Activated T-helper 17 cell treated with anti-CD3 and anti-CD28 coated beads, Interleukin-2, amount 50 U/mL, for 72 hours (primary cell): ENCODE measurements around the gene FLT3. TPM values are rescaled to one million over a fixed set of nuclear protein-coding genes. Genes with fewer than 3 reads are reported as not detected.

Experiments
- ATAC-seq: fragments of 150-1000 bp; cut with Tn5 transposase; replicated peaks from 2 replicates; pipeline ENCODE4 v1.10.0; 2021; ENCODE audit warnings: mild to moderate bottlenecking, moderate library complexity
- H3K27ac Mint-ChIP-seq: one replicate; pipeline ENCODE4 v1.8.0; 2022; ENCODE audit warnings: mixed read lengths
- H3K27me3 Mint-ChIP-seq: one replicate; pipeline ENCODE4 v1.8.0; 2022; ENCODE audit warnings: mixed read lengths
- H3K36me3 Mint-ChIP-seq: one replicate; pipeline ENCODE4 v1.8.0; 2022; ENCODE audit warnings: low read depth, mild to moderate bottlenecking, mixed read lengths
- H3K4me1 Mint-ChIP-seq: one replicate; pipeline ENCODE4 v1.8.0; 2022; ENCODE audit warnings: mixed read lengths
- H3K4me3 Mint-ChIP-seq: one replicate; pipeline ENCODE4 v1.8.0; 2022; ENCODE audit warnings: mild to moderate bottlenecking, mixed read lengths
- H3K9me3 Mint-ChIP-seq: one replicate; pipeline ENCODE4 v1.8.0; 2022; ENCODE audit warnings: mixed read lengths
- total RNA-seq, 2 donors: library from RNA; stranded (reverse); gene quantifications; one replicate each; pipeline ENCODE4 v1.2.3, GENCODE V29; 2022

The FLT3 gene
- total RNA-seq, 2 donors from 2014 or later, result not detected

- H3K27me3 Mint-ChIP-seq, result peaks cover 65% of the 10 kb centered on the region
- no peak overlapping the region for H3K27ac Mint-ChIP-seq
- H3K9me3 Mint-ChIP-seq, result no peaks in the 10 kb centered on the region
- no peak overlapping the region for H3K4me3 Mint-ChIP-seq
- no peaks in the 10 kb centered on the region for H3K4me1 Mint-ChIP-seq
- no peaks in the 10 kb centered on the region for H3K36me3 Mint-ChIP-seq
- ATAC-seq, result no peak
Measured at GRCh38 chr13:27981006-27981708, 119.2 kb downstream of the FLT3 start.

- no peaks in the 10 kb centered on the region for H3K4me1 Mint-ChIP-seq
- no peaks in the 10 kb centered on the region for H3K9me3 Mint-ChIP-seq
- no peak overlapping the region for H3K27ac Mint-ChIP-seq
- no peaks in the 10 kb centered on the region for H3K36me3 Mint-ChIP-seq
- H3K4me3 Mint-ChIP-seq, result peak overlapping the region; percentile 37
- no peak for ATAC-seq
- peaks cover 70% of the 10 kb centered on the region for H3K27me3 Mint-ChIP-seq
Measured at GRCh38 chr13:27980280-27980998, 119.9 kb downstream of the FLT3 start.

DNA sequence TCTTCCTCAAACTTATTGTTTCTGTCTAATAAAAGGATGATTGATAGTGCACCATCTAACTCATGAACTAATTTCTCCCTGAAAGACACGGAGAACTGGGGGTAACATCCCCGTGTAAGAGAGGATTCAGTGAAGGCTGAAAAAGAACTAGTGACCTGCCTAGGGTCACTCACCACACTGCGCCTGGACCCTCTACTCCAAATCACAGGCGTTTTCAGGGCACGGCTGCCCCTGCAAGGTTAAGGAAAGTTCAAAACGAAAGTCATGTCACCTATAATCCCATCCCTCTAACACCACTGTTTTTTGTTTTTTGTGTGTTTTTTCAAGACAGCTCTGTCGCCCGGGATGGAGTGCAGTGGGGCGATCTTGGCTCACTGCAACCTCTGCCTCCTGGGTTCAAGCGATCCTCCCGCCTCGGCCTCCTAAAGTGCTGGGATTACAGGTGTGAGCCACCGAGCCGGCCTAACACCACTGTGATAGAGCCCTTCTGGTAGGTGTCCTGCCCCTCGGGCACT is 120.6 kb downstream of the FLT3 start:
- Mint-ChIP-seq H3K9me3 (no peaks in the 10 kb centered on the region), H3K4me3 (peak overlapping the region; percentile 37), H3K27me3 (peaks cover 75% of the 10 kb centered on the region), H3K27ac (no peak overlapping the region), H3K36me3 (no peaks in the 10 kb centered on the region), H3K4me1 (no peaks in the 10 kb centered on the region)
- no peak for ATAC-seq

DNA sequence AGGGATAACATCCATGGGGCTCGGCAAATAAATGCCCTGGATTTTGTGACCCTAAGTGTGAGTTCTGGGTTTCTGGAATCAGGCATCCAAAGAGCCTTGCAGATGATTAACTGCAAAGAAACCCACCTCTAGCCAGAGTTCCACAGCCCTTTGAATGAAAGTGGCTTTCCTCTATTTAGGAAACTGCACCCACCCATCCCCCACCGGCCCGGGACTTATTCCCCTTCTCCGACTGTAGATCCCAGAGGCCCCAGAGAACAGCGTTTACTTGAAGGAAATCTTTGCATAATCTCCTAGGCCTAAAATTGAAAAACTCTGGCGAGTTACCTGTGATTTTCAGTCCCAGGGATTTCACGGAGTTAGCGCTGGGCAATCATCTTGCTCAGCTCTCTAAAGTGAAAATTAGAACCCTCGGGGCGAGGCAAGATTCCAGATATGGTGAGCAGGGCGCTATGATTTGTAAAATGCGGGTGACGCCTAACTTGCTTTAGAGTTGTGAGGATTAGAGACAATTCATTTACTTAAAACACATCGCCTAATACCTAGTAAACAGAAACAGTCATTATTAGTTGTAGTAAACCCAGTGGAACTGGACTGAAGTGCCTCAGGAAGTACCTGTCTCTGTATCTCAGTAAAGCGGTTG is 121.3 kb downstream of the FLT3 start:
- Mint-ChIP-seq H3K9me3 (no peaks in the 10 kb centered on the region), H3K27ac (no peak overlapping the region)

DNA sequence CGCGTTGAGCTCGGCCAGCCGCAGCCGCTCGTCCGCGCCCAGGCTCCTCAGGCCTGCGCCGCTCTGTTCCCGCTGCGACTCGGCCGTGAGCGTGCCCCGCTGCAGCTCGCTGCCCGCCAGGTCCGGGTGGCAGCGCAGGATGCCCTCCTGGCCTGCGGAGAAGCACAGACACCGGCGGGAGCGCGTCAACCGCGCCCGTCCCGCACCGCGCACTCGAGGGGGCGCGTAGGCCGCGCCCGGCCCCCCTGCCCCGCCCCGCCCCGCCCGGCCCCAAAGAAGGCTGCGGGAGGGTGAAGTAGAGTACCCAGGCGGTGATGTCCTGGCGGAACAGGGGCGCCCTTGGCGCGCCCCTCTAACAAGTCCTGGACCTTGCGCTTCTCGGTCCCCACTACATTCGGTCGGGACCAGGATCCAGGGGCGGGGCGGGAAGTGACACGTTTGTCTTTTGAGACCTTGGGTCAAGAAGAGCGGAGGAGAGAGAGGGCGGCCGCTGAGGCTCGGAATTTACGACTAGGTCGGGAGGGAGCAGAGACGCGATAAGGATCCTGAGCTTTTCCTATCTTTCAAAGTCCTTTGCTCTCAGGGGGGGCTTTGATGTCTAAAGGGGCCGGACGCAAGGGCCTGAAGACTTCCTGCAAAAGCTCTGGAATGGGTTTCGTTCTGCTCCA is 121.9 kb downstream of the FLT3 start:
- no peaks in the 10 kb centered on the region for H3K36me3 Mint-ChIP-seq
- no peaks in the 10 kb centered on the region for H3K4me1 Mint-ChIP-seq
- no peaks in the 10 kb centered on the region for H3K9me3 Mint-ChIP-seq
- ATAC-seq, result no peak
- H3K27me3 Mint-ChIP-seq, result peaks cover 80% of the 10 kb centered on the region
- no peak overlapping the region for H3K27ac Mint-ChIP-seq
- H3K4me3 Mint-ChIP-seq, result peak overlapping the region; percentile 37

More for the DNA sequence above, 121.3 kb downstream of the FLT3 start:
- H3K27me3 Mint-ChIP-seq, result peaks cover 78% of the 10 kb centered on the region
- no peaks in the 10 kb centered on the region for H3K36me3 Mint-ChIP-seq
- peak overlapping the region; percentile 37 for H3K4me3 Mint-ChIP-seq
- no peaks in the 10 kb centered on the region for H3K4me1 Mint-ChIP-seq
- no peak for ATAC-seq

DNA sequence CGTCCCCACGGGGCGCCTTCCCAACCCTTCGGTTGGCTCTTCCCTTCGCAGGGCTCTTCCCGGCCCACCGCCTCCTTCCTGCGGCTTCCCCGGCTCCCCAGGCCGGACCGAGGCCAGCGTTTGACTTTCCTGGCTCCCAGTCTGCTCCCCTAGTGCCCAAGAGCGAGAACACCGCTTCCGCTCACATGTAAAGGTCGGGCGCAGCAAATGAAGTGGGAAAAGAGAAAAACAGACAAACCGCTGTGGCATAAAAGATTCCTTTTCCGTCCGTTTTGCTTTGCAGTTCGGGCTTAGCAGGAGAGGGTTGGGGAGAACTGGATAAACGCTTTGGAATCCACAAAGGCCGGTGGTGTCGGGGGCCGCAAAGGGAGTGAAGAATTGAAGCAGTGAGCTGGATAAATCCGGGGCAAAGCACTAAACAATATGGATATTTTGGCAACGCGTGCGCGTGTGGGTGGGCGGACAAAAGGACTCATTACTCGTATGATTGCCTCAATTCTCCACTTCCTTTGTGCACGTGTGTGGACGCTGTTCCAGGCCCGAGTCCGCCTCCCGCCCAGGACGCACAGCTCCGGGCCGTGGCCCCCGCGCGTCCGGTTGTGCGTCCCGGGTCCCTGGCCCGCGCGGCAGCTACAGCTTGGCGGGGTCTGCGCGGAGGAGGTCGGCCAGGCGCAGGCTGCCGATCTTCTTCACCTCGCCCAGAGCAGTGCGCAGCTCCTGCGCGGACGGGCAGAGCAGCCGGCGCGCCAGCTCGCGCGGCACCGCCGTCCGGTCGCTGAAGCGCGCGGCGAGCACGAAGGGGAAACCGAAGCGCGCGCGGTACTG is 122.7 kb downstream of the FLT3 start:
- Mint-ChIP-seq H3K9me3 (no peaks in the 10 kb centered on the region), H3K27me3 (peaks cover 79% of the 10 kb centered on the region), H3K27ac (no peak overlapping the region), H3K4me1 (no peaks in the 10 kb centered on the region), H3K4me3 (no peak overlapping the region), H3K36me3 (no peaks in the 10 kb centered on the region)
- ATAC-seq, result no peak

DNA sequence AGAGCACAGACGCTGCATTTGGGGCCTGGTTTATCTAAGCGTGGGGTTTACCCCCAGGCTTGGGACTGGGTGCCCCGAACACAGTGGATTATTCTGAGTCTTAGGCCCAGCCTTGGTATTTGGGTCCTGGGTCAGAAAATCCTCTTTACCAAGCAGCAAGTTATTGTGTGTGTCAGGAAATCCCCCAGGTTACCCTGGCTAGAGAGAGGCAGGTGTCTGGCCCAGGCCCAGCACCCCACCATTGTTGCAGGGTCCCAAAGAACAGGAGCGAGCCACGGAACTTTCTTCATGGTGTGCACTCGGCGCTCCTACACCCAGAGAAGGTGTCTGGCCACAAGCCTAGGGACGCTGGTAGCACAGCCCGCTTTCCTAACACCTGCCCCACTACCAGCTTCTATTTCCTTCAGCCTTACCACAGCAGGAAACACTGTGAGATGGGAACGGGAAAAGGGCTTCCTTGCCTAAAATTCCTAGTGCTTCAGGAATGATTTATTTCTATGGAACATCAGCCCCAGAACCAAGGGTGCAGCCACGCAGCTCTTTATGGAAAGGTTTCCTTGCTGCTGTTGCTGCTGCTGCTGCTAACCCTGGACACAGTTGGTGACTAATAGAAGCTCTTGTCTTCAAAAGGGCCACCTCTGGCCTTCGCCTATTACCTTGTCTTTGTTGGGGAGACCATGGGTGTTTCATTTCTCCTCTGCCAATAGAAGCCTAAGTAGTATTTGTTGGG is 123.8 kb downstream of the FLT3 start:
- Mint-ChIP-seq H3K4me1 (no peaks in the 10 kb centered on the region), H3K36me3 (no peaks in the 10 kb centered on the region)

DNA sequence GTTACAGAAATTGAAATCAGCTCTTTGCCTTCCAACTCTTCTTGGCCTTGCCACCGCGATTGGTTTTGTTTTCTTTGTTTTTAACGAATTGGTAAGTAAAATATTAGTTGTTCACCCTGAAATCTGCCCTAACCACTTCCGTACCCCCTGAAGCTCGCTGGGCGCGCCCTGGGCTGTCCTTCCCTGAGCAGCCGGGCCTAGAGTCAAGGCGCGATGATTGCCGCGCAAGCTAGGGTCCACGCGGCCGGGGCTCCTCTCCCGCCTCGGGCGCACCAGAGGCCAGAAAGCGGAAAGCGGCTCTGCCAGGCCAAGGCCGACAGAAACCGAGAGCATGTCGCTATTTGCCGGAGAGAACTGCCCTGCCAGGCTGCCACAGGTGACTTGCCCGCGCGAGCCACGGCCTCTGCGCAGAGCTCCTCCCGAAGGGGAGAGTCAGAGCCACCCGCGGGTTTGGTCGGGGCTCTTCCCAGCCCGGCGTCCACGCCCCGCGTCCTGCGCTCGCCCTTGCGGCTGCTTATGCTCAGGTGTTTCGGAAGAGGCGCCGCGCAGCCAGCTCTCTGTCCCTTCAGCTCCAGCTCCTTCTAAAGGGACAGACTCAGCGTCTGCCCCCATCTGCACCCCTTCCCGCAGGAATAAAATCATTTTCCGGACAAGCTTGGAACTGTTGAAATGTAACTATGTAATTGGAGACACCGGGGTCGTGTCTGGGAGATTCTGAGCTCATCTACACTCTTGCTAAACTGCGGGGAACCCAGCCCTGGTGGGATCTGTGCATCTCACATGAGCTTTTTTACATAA is 124.6 kb downstream of the FLT3 start:
- H3K4me1 Mint-ChIP-seq, result no peaks in the 10 kb centered on the region
- H3K27me3 Mint-ChIP-seq, result peaks cover 68% of the 10 kb centered on the region
- H3K4me3 Mint-ChIP-seq, result no peak overlapping the region
- no peak overlapping the region for H3K27ac Mint-ChIP-seq
- H3K36me3 Mint-ChIP-seq, result no peaks in the 10 kb centered on the region
- ATAC-seq, result no peak
- H3K9me3 Mint-ChIP-seq, result no peaks in the 10 kb centered on the region

More for the DNA sequence above, 123.8 kb downstream of the FLT3 start:
- no peak for ATAC-seq
- no peak overlapping the region for H3K4me3 Mint-ChIP-seq
- H3K27ac Mint-ChIP-seq, result no peak overlapping the region
- peaks cover 68% of the 10 kb centered on the region for H3K27me3 Mint-ChIP-seq
- H3K9me3 Mint-ChIP-seq, result no peaks in the 10 kb centered on the region

DNA sequence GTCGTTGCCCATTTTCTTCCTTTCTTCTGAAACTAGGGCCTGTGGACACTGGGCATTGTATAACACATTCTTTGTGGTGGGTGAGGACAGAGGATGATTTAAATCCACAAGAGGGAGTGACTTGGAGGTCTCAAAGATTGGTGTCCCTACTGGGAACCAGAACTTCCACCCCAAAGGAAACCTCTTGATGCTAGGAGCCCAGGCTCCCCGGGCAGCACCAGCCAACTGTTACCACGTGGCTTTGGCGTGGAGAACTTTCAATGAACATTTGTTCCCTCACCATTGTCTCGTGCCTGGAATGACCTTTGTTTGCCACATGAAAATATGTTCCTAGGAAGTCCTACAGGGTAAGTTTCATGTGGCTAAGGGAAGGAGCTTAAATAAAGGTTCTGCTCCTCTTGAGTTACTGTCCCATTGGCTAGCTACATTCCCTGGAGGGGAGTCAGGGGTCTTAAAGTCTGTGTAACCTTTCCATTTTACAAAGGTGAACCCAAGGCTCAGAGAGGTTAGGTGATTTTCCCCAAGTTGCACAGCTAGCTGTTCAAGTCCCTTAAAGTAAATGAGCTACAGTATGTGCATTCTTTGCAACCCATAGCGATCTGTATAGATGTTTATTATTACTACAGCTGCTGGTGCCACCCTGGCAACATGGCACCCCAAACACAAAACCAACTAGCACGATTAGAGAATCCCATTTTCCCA is 126.3 kb downstream of the FLT3 start:
- Mint-ChIP-seq H3K27ac (no peak overlapping the region), H3K36me3 (no peaks in the 10 kb centered on the region), H3K9me3 (no peaks in the 10 kb centered on the region), H3K27me3 (peaks cover 69% of the 10 kb centered on the region), H3K4me1 (peaks cover 5% of the 10 kb centered on the region), H3K4me3 (no peak overlapping the region)
- no peak for ATAC-seq

- no peak for ATAC-seq
- Mint-ChIP-seq H3K4me3 (no peak overlapping the region), H3K9me3 (no peaks in the 10 kb centered on the region), H3K36me3 (no peaks in the 10 kb centered on the region), H3K27ac (no peak overlapping the region), H3K4me1 (peaks cover 6% of the 10 kb centered on the region), H3K27me3 (peaks cover 63% of the 10 kb centered on the region)
Measured at GRCh38 chr13:27973291-27973690, 127.1 kb downstream of the FLT3 start.

DNA sequence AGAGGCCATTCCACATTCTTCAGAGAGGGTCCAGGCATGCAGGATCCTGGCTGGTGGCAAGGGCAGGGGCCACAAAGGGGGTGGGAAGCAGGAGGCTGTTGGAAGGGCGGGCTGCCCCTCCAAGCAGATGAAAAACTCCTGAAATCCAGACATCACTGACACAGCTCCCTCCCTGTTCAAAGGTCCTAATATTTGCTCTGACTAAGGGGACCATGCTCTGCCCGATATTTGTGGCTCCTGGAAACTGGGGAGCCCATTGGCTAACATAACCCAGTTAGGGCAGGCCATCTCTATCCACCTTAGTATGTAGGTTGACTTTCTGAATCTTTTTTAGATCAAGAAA is 127.9 kb downstream of the FLT3 start:
- H3K4me3 Mint-ChIP-seq, result no peak overlapping the region
- peaks cover 6% of the 10 kb centered on the region for H3K4me1 Mint-ChIP-seq
- H3K9me3 Mint-ChIP-seq, result no peaks in the 10 kb centered on the region
- no peak overlapping the region for H3K27ac Mint-ChIP-seq
- peaks cover 66% of the 10 kb centered on the region for H3K27me3 Mint-ChIP-seq
- peaks cover 5% of the 10 kb centered on the region for H3K36me3 Mint-ChIP-seq
- no peak for ATAC-seq

DNA sequence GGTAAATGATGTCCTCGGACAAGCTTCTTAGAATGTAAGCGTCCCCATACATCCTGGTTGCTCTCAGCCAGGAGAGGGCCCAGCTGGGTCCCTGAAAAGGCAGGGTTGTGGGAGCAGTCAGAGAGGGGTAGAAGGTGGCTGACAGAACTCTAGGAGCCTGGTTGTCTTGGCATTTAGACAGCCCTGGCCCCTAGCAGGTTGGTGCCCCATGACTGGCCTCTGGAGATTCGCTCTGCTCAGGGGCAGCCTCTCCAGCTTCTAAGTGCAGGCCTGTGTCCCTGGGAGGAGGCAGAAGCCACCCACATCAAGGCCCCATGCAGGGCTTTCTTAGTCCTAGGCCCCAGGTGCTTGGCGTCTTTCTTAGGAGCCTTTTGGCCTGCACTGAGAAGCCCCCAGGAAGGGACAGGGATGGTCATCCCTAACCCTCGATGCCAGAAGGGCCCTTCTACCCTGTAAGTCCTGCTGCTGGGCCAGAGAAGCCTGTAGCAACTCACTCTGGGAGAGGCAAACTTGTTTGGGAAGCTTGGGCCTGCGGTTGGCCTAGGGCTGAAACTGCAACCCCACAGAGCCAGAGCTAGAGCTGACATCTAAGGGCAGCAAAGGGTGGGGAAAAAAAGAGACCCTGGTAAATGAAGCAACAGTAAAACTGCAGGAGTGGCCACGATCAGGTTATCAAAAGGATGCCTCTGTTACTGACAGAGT is 128.4 kb downstream of the FLT3 start:
- no peak for ATAC-seq
- Mint-ChIP-seq H3K27me3 (peaks cover 63% of the 10 kb centered on the region), H3K9me3 (no peaks in the 10 kb centered on the region), H3K4me1 (peaks cover 6% of the 10 kb centered on the region), H3K4me3 (no peak overlapping the region), H3K27ac (no peak overlapping the region), H3K36me3 (peaks cover 5% of the 10 kb centered on the region)
